Ovary (tissue), 9 donors: ENCODE data around the gene ATP2C2. TPM values are rescaled to one million over a fixed set of nuclear protein-coding genes. Genes with fewer than 3 reads are reported as not detected.
A peak's percentile ranks its signal among the peaks of the same experiment; 100 is the strongest.

ENCODE experiments used
- DNase-seq, 5 donors: peaks; one replicate each; pipeline ENCODE4 v3.0.0-alpha.2; 2019 to 2020
- H3K27ac ChIP-seq, 2 donors: fragments of 200-600 bp; one replicate each; pipeline versions ENCODE4 v1.5.1 to v1.8.0; 2019 to 2022
- H3K27me3 ChIP-seq: fragments of 200-600 bp; one replicate; pipeline ENCODE4 v1.8.0; 2022
- H3K36me3 ChIP-seq: fragments of 200-600 bp; sonication (generic); one replicate; pipeline ENCODE4 v1.5.1; 2019
- H3K4me1 ChIP-seq: one replicate; pipeline ENCODE4 v1.8.1; 2013; ENCODE audit warnings: mild to moderate bottlenecking, moderate library complexity; ENCODE audit not compliant: insufficient read depth
- H3K4me3 ChIP-seq: fragments of 200-600 bp; sonication (generic); one replicate; pipeline ENCODE4 v1.5.1; 2017
- H3K9me3 ChIP-seq, 2 donors: fragments of 200-600 bp in 1 of 2; sonication (generic) in 1 of 2; one replicate each; pipeline versions ENCODE4 v1.5.1 to v1.8.1; 2013 to 2019; ENCODE audit warnings: mild to moderate bottlenecking in 1 of 2, moderate library complexity in 1 of 2
- EP300 ChIP-seq: sonication (generic); formaldehyde crosslinking; IDR thresholded peaks from one replicate; pipeline ENCODE4 v1.6.1; 2017; ENCODE audit warnings: antibody characterized with exemption
- POLR2A ChIP-seq: fragments of 450-650 bp; IDR thresholded peaks from one replicate; pipeline ENCODE4 v1.6.1; 2017; ENCODE audit warnings: antibody characterized with exemption, mild to moderate bottlenecking, moderate library complexity
- WGBS, 3 donors: extraction: QIAGEN DNeasy Blood & Tissue Kit in 1 of 3; methylation state at CpG; one replicate each; pipeline versions ENCODE4 v1.1.5 to v1.1.7; 2013 to 2017; 5-methylcytosine and 5-hydroxymethylcytosine counted together
- intact Hi-C, 4 donors: fragments of 100-400 bp; cut with DNase I; formaldehyde crosslinking; loops; one replicate each; pipeline versions ENCODE4 v1.11.0 to v1.15.1; 2022 to 2023
- polyA plus RNA-seq, 2 donors: library from polyadenylated mRNA; stranded (reverse); fragments of 200-250 nt in 1 of 2; fragments of 350-450 nt in 1 of 2; fragmentation: Illumina TruSeq in 1 of 2; extraction: RNeasy Lipid Tissue Mini Kit (QIAGEN cat#74804) in 1 of 2; gene quantifications; one replicate each; pipeline ENCODE4 v1.2.3, GENCODE V29; 2013 to 2014
- total RNA-seq, 7 donors: library from RNA; depleted of rRNA in 2 of 7; stranded (reverse); fragments of >200 nt in 2 of 7; fragmentation: NEBNext Ultra II Directional in 3 of 7; extraction: Animal tissue kit (Norgen Biotek cat#: 25700) in 3 of 7; gene quantifications; one replicate each; pipeline versions ENCODE4 v1.1.0 to v1.2.4, GENCODE V29; 2016 to 2023
- TF ChIP-seq, protein P1 (sequence below), 3 donors: fragments of 450-650 bp in 2 of 3; fragments of 200-600 bp in 1 of 3; IDR thresholded peaks; one replicate each; pipeline versions ENCODE4 v1.5.1 to v1.8.0; 2016 to 2022; ENCODE audit warnings: antibody characterized with exemption in 3 of 3, mild to moderate bottlenecking in 1 of 3
- donor health status: DM: no; HTN: no; CAD: no; lungs with moderate emphysema.
- donor health status: DM: no; HTN: no; CAD: no.
- donor health status: Bipolar disorder and iron deficiency.
- donor health status: DM: yes; HTN: yes; CAD: no.
- donor health status: DM: no; HTN: no; CAD: no.
- donor health status: DM: yes; HTN: yes; CAD: no.

ATP2C2 gene
- total and polyA plus RNA-seq, 9 donors: 0.10 to 8.5 (median 1.3) TPM; not detected in 3

DNA sequence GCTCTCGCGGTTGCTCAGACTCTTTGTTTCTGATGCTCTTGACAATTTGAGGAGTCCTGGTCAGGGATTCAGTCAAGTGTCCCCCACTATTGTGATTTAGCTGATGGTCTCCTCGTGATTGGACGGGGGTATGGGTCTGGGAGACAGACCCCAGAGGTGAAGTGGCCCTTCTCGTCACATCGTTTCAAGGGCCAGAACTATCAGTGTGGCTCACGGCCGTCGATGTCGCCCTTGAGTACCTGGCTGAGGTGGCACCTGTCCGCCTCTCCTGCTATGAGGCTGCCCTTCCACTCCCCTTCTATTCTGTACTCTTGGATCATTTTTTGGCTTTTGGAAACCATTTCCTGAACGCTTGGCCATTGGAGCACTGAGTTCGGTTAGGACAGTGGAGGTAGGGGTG lies 143.5 kb downstream of the ATP2C2 start:
- Histone ChIP-seq H3K9me3 (no peaks in the 10 kb centered on the region), H3K4me3 (no peak overlapping the region), H3K36me3 (no peaks in the 10 kb centered on the region), H3K27me3 (no peaks in the 10 kb centered on the region), H3K27ac (no peak overlapping the region), H3K4me1 (peaks cover 4% of the 10 kb centered on the region)
- TF ChIP-seq EP300 (no peak), POLR2A (no peak)
- TF ChIP-seq, protein P1, sequence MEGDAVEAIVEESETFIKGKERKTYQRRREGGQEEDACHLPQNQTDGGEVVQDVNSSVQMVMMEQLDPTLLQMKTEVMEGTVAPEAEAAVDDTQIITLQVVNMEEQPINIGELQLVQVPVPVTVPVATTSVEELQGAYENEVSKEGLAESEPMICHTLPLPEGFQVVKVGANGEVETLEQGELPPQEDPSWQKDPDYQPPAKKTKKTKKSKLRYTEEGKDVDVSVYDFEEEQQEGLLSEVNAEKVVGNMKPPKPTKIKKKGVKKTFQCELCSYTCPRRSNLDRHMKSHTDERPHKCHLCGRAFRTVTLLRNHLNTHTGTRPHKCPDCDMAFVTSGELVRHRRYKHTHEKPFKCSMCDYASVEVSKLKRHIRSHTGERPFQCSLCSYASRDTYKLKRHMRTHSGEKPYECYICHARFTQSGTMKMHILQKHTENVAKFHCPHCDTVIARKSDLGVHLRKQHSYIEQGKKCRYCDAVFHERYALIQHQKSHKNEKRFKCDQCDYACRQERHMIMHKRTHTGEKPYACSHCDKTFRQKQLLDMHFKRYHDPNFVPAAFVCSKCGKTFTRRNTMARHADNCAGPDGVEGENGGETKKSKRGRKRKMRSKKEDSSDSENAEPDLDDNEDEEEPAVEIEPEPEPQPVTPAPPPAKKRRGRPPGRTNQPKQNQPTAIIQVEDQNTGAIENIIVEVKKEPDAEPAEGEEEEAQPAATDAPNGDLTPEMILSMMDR (IDR thresholded peaks at IDR 0.05): no peak
- DNase-seq: peak in 2 of 5 donors; percentile 24 to 37
- intact Hi-C loops: loop anchor here (2.0 to 10.0 kb wide), 8 partner anchors 105 to 463 kb away; partner anchors contain the start of gene COTL1 (in 1 of the 4)
- WGBS, 3 donors: 68 to 70% (median 69%) methylated on average over 13 of the region's 13 CpGs

DNA sequence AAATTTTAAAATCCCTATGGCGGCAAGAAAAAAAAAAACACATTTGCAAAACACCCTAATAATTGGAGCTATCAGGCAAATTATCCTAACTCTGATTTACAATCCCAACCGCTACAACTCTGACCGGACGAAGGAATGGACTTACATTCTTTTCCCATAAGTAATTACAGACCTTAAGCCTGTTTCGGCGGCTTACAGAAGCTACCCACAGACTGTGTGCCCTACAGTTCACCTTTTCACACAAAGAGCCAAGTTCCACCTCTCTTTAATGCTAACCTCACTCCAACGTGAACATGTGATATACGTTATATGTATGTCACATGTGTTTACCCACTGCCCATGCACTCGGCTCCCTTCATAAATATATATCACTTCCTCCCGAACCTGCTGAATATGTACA lies 144.8 kb downstream of the ATP2C2 start:
- WGBS, 3 donors: 81 to 88% (median 82%) methylated on average over 10 of the region's 10 CpGs
- DNase-seq: no peak
- no peak overlapping the region for H3K4me3 ChIP-seq

DNA sequence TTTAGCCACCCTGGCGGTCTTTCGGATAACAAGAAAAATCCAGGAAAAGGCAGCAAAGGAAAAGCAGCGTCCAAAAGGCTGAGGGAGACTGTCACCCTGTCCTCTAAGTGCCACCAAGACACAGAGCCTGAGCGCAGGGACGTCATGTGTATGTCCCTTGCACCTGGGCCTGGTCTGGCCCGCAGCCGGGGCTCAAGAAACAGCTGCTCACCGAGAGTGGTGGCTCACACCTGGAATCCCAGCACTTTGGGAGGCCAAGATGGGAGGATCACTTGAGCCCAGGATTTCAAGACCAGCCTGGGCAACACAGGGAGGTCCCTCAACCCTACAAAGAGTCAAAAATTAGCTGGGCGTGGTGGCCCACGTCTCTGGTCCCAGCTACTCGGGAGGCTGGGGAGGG lies 145.3 kb downstream of the ATP2C2 start:
- intact Hi-C loops: loop anchor here (2.0 to 10.0 kb wide), 8 partner anchors 104 to 461 kb away; partner anchors contain the start of gene COTL1 (in 1 of the 4)

More for the DNA sequence above, 144.8 kb downstream of the ATP2C2 start:
- Histone ChIP-seq H3K9me3 (no peaks in the 10 kb centered on the region), H3K4me1 (peaks cover 4% of the 10 kb centered on the region), H3K27me3 (no peaks in the 10 kb centered on the region), H3K36me3 (no peaks in the 10 kb centered on the region), H3K27ac (no peak overlapping the region)
- intact Hi-C loops: loop anchor here (2.0 to 10.0 kb wide), 8 partner anchors 104 to 462 kb away; partner anchors contain the start of gene COTL1 (in 1 of the 4)
- TF ChIP-seq EP300 (no peak), POLR2A (no peak)
- TF ChIP-seq, protein P1 (IDR thresholded peaks at IDR 0.05): no peak

More for the DNA sequence above, 145.3 kb downstream of the ATP2C2 start:
- Histone ChIP-seq H3K27ac (no peak overlapping the region), H3K36me3 (no peaks in the 10 kb centered on the region), H3K4me1 (peaks cover 4% of the 10 kb centered on the region), H3K27me3 (no peaks in the 10 kb centered on the region), H3K4me3 (no peak overlapping the region), H3K9me3 (no peaks in the 10 kb centered on the region)
- WGBS, 3 donors: 78 to 97% (median 90%) methylated on average over 10 to 11 of the region's 11 CpGs
- DNase-seq: peak in 2 of 5 donors; percentile 3 to 21
- TF ChIP-seq EP300 (no peak), POLR2A (no peak)
- TF ChIP-seq, protein P1 (IDR thresholded peaks at IDR 0.05): no peak

Other genes with a start within 250 kb of the ATP2C2 start
- 10 to 100 TPM; 17.5 to 34.1 (median 27.2) TPM for gene HSDL1, start 223.4 kb upstream of the ATP2C2 start, total RNA-seq
- gene HSDL1, start 223.4 kb upstream of the ATP2C2 start, polyA plus RNA-seq: 10 to 100 TPM; 17.6 to 28.2 TPM
- 10 to 100 TPM in 1 of 7 donors, 1 to 10 TPM in 4, under 1 TPM in 2; 0.33 to 42.6 (median 3.6) TPM for gene DNAAF1, start 223.2 kb upstream of the ATP2C2 start, total RNA-seq
- gene DNAAF1, start 223.2 kb upstream of the ATP2C2 start, polyA plus RNA-seq: 1 to 10 TPM in 1 of 2 donors, under 1 TPM in 1; 0.95 to 1.1 TPM
- gene TAF1C, start 181.5 kb upstream of the ATP2C2 start, total RNA-seq: 10 to 100 TPM; 39.7 to 89.0 (median 58.4) TPM
- gene TAF1C, start 181.5 kb upstream of the ATP2C2 start, polyA plus RNA-seq: 10 to 100 TPM; 14.1 to 63.8 TPM
- gene ADAD2, start 177.4 kb upstream of the ATP2C2 start, total RNA-seq: under 1 TPM in 2 of 7 donors, not detected in 5; 0.71 to 0.97 TPM
- 1 to 10 TPM in 1 of 2 donors, under 1 TPM in 1; 0.12 to 2.0 TPM for gene ADAD2, start 177.4 kb upstream of the ATP2C2 start, polyA plus RNA-seq
- not detected for gene KCNG4, start 128.5 kb upstream of the ATP2C2 start, total RNA-seq
- not detected for gene KCNG4, start 128.5 kb upstream of the ATP2C2 start, polyA plus RNA-seq
- gene WFDC1, start 73.7 kb upstream of the ATP2C2 start, total RNA-seq: 1 to 10 TPM in 4 of 7 donors, under 1 TPM in 3; 0.57 to 3.4 (median 2.1) TPM
- gene WFDC1, start 73.7 kb upstream of the ATP2C2 start, polyA plus RNA-seq: 10 to 100 TPM in 1 of 2 donors, 1 to 10 TPM in 1; 8.4 to 10.7 TPM
- 10 to 100 TPM in 6 of 7 donors, 1 to 10 TPM in 1; 8.6 to 23.0 (median 19.2) TPM for gene MEAK7, start 136.1 kb downstream of the ATP2C2 start, total RNA-seq
- gene MEAK7, start 136.1 kb downstream of the ATP2C2 start, polyA plus RNA-seq: 10 to 100 TPM in 1 of 2 donors, 1 to 10 TPM in 1; 6.6 to 14.5 TPM
- gene COTL1, start 249.5 kb downstream of the ATP2C2 start, total RNA-seq: 10 to 100 TPM; 13.8 to 46.4 (median 26.1) TPM
- gene COTL1, start 249.5 kb downstream of the ATP2C2 start, polyA plus RNA-seq: 10 to 100 TPM; 30.2 to 32.9 TPM